Loucy (cell line): ENCODE results near the gene DHPS.

ENCODE experiments used
- CTCF ChIP-seq: fragments of 200-600 bp; sonication (generic); conservative IDR thresholded peaks from 2 replicates; pipeline ENCODE4 v1.5.1; 2014; ENCODE audit warnings: mild to moderate bottlenecking, antibody characterized with exemption, low read length
- EZH2phosphoT487 ChIP-seq: fragments of 200-600 bp; IDR thresholded peaks from 2 replicates; pipeline ENCODE4 v1.6.1; 2018; ENCODE audit warnings: antibody characterized with exemption, mild to moderate bottlenecking, moderate library complexity, borderline replicate concordance

DNA sequence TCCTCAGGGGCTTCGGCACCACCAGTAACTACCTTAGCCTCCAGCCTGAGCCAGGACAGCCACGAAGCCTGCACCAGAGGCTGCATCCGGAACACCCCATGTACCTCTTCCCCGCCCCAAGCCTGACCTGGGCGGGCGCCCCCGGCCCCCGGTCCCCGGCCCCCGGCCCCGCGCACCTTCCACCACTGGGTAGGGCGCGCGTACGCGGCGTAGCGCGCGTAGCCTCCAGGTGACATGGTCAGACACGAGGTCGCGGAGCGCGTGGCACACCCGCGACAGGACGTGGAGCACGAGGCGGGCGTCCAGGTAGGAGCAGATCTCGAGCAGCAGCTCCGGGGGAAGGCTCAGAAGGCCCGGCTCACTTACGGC is 14.3 kb upstream of the DHPS start:
- TF ChIP-seq EZH2phosphoT487 (no peak), CTCF (no peak)
